ENCODE results near the gene PLCL2. TPM values are rescaled to one million over a fixed set of nuclear protein-coding genes. Genes with fewer than 3 reads are reported as not detected.

PLCL2 gene
- total RNA-seq, 4 donors from 2014 or later, result 18.1 to 31.3 (median 27.7) TPM

DNA sequence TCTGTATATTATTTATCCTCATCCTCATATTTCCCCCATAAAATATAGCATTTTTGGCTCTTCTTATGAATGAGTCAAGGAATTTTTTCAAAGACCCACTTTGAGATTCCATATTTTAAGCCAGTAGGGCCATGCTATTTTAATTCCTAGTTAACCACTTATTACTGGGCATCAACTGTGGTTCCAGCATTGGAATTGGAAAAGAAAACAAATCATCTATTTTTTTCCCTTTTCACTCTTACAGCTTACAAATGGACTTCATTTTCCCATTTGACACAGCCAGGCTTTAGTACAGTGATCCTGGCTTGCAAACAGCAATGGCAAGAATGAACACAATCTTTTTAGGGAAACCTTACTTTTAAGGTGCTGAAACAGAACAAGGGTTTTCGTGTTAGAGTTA is 19.4 kb upstream of the PLCL2 start:
- TF ChIP-seq, protein P1, sequence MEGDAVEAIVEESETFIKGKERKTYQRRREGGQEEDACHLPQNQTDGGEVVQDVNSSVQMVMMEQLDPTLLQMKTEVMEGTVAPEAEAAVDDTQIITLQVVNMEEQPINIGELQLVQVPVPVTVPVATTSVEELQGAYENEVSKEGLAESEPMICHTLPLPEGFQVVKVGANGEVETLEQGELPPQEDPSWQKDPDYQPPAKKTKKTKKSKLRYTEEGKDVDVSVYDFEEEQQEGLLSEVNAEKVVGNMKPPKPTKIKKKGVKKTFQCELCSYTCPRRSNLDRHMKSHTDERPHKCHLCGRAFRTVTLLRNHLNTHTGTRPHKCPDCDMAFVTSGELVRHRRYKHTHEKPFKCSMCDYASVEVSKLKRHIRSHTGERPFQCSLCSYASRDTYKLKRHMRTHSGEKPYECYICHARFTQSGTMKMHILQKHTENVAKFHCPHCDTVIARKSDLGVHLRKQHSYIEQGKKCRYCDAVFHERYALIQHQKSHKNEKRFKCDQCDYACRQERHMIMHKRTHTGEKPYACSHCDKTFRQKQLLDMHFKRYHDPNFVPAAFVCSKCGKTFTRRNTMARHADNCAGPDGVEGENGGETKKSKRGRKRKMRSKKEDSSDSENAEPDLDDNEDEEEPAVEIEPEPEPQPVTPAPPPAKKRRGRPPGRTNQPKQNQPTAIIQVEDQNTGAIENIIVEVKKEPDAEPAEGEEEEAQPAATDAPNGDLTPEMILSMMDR (IDR thresholded peaks at IDR 0.05; ENCODE audit: low read depth), result no peak

DNA sequence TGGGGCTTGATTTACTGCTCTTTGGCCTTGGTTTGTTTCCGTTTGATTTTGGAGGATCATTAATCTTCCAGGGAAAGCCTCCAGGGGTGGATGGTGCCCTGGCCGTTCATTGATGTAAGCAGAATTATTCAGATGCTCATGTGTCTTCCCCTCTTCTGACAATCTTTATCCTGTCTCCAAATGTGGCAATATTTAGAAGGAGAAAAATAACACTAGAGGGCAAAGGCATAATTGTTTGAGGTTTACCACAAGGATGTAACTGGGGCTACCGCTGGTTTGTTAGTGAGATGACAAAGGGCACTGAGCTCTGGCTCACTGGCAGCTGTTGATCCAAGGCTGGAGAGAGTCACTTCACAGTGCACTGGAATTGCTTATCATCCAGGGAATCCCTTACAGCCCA is 18.2 kb upstream of the PLCL2 start:
- TF ChIP-seq, protein P1 (IDR thresholded peaks at IDR 0.05; ENCODE audit: low read depth), result no peak

DNA sequence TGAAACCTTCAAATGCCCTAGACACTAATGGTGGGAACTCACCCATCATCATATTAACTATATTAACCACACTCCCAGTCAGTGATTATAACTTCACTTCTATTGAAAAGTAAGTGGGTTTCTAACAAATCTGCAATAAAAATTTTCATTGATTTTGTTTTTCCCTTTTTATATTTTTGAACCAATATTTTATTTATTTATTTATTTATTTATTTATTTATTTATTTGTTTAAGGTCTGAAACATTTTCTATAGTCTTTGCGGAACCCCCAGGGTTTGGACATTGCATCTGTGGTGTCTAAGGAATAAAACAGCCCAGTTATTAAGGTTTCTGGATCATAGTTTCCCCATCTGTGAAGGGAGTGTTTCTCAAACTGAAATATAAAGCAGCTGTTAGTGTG is 16.2 kb upstream of the PLCL2 start:
- TF ChIP-seq, protein P1 (IDR thresholded peaks at IDR 0.05; ENCODE audit: low read depth), result no peak

DNA sequence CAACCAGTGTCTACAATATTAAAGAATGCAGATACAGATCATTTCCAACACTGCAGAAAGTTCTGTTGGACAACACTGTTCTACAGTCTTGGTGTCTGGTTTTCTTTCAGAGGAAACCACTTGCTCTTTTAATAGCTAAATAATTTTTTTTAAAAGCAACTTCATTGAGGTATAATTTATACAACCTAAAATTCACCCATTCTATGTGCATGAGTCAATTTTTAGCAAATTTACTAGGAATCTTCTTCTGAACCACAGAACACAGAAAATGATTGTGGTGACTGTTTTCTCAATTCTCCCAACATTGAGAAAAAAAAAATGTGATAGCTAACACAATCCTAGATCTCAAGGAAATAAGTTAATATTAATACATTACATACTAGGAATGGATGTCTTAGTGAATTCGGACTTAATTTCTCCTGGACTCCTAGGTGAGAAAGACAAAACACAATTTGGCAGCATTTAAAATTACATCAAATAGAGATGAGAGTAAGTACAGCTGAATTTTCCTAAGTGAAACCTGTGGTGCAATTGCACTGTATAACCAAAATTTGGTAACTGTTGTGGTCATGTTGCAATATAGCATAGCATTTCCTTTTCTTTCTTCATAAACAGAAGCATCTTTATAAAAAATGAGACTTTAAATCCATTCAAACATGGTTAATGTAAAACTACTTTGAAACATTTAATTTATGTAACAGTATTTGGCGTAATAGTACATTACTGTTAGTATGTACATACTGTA is 15.3 kb upstream of the PLCL2 start:
- TF ChIP-seq, protein P1 (IDR thresholded peaks at IDR 0.05; ENCODE audit: low read depth), result no peak

DNA sequence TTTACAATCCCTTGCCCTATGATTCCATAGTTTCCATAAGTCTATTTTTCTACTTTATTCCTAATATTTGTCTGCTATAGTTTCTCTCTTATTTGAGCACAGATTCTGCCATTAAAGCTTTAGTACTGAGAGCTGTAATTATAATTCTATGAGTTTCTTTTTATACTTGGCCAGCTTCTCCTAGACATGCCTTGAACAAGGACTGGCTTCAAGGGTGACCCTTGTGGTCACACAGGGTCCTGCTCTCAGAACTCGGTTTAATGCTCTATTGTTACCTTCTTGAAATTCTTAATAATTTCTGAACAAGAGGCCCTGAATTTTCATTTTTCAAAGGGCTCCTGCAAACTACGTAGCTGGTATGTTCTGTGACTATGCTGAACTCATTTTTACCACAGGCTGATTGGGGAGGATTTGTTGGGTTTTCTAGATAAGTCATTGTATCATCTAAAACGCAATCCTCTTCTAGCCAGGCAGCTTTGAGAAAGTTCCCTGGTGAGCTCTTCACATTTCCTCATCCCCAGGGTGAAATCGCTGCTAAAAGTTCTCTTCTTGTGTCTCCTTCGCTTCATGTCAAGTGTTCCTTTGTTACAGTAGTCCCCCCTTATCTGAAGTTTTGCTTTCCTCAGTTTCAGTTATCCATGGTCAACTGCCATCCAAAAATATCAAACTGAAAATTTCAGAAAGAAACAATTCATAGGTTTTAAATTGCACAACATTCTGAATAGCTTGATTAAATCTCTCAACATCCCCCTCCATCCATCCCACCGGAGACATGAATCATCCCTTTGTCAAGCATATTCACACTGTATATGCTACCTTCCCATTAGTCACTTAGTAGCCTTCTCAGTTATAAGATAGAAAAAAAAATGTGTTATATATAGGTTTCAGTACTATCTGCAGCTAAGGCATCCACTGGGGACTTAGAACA is 12.6 kb upstream of the PLCL2 start:
- TF ChIP-seq, protein P1 (IDR thresholded peaks at IDR 0.05; ENCODE audit: low read depth), result no peak

DNA sequence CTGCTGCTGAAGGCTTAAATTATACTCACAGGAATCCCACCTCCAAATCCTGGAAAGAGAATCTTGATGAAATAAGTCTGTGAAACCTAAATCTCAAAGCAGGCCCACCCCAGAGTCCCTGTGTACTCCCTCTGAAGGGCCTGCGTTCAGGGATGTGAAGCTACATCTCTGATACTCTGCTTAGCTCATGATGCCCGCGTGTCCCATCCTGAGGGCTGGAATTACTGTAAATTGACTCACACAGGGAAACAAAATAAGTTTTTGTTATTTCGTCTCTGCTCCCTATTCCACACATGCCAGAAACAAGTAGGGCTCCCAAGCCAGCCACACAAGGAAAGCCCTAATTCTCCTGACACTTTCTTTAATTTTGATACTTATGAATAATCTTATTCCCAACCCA is 10.9 kb upstream of the PLCL2 start:
- TF ChIP-seq, protein P1 (IDR thresholded peaks at IDR 0.05; ENCODE audit: low read depth), result no peak

DNA sequence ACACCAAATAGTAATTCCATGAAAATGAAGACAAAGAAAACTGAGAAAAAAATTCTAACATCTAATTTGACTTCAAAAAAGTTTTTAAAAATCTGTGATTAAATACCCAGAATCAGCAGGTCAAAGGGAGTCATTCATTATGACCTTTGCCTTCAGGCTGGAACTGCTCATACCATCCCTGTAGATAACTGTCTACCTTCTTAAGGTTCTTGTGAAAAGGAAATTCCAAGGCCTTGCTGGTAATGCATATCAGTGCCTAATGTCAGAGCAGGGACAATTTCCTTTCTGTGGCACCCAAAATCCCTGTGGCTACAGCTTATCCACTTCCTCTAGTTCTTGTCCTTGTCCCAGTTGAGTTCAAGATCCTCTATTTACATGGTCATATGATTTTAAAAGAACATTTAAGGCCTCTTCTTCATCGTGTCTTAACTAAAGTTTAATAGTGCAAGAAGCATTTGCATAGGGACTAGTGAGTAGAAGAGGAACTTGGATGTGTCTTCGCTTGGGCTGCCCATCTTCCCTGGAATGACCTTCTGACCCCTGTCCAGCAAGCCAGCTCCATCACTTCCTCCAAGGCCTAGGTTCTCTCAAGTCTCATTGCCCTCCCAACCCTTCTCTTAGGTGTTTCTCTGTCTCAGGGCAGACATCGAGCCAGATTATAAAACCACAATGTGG is 8.7 kb upstream of the PLCL2 start:
- TF ChIP-seq, protein P1 (IDR thresholded peaks at IDR 0.05; ENCODE audit: low read depth), result no peak

All from subcutaneous adipose tissue (tissue), 4 donors.